GM12891 (cell line): ENCODE data around the gene VWF.
"Not testable (repeated sequence)": the region's sequence is repeated elsewhere in the genome, so short reads cannot be mapped to it uniquely, and the experiment has no call there.

ENCODE experiments used
- DNase-seq: peaks from one replicate; pipeline ENCODE4 v3.0.0; 2011; ENCODE audit warnings: low spot score; ENCODE audit not compliant: insufficient read length
- FAIRE-seq: peaks from 2 replicates; lab custom pipeline; 2011; peaks lifted over from hg19 to GRCh38; lab: Jason Lieb, UNC
- PAX5 ChIP-seq: IDR thresholded peaks from 2 replicates; pipeline ENCODE4 v1.6.1; 2011; ENCODE audit warnings: low read length, moderate library complexity, mild to moderate bottlenecking; ENCODE audit not compliant: insufficient read depth, severe bottlenecking
- POLR2A ChIP-seq: IDR thresholded peaks from 2 replicates; pipeline ENCODE4 v1.6.1; 2011; ENCODE audit warnings: low read depth, low read length, control low read depth
- POLR2AphosphoS5 ChIP-seq: IDR thresholded peaks from 2 replicates; pipeline ENCODE4 v1.6.1; 2011; ENCODE audit warnings: low read depth, low read length, control low read depth
- POU2F2 ChIP-seq: IDR thresholded peaks from 2 replicates; pipeline ENCODE4 v1.6.1; 2011; ENCODE audit warnings: low read depth, mild to moderate bottlenecking, control low read depth, low read length, moderate library complexity
- SPI1 ChIP-seq: IDR thresholded peaks from 2 replicates; pipeline ENCODE4 v1.6.1; 2011; ENCODE audit warnings: low read depth, low read length, control low read depth
- TAF1 ChIP-seq: IDR thresholded peaks from 2 replicates; pipeline ENCODE4 v1.6.1; 2011; ENCODE audit warnings: low read depth, low read length, control low read depth

The VWF gene

DNA sequence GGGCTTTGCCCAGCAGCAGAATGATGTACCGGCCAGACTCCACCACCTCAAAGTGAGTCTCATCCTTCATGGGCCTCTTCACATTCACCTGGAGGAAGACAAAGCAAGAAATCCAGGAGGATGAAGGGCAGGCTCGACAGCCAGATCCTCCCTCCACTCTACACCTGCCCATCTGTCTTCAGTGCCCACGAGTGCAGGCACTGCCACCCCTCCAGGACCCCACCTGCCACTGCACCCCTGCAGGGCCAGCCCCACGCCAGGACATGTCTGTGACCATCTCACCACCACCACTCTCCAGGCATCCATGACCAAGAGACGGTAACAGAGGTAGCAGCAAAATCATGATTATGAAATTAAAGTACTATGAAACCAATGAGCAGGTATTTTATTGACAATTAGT is 95.1 kb downstream of the VWF start:
- no peak for TF ChIP-seq TAF1
- TF ChIP-seq POU2F2: no peak
- no peak for TF ChIP-seq SPI1
- TF ChIP-seq POLR2AphosphoS5: no peak
- no peak for TF ChIP-seq POLR2A
- no peak for DNase-seq
- FAIRE-seq: no peak

DNA sequence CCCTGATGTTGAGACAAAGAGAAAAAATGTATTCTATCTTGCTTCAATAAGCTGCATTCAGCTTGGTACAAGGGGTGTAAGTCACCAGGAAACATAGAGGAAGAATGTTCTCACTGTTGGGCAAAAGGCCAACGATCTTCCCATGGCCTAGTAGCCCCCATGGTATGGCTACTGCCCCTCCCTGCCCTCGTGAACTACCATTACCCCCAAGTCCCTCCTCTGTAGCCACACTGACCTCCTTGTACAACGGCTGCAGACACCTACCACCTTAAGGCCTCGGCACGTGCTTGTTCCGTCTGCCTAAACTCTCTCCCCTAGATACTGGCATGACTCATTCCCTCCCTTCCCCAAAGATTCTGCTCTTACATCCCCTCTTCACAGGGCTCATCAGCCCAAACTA is 97.5 kb downstream of the VWF start:
- TF ChIP-seq POU2F2: no peak
- TF ChIP-seq PAX5: no peak
- TF ChIP-seq POLR2A: no peak
- no peak for TF ChIP-seq SPI1
- no peak for TF ChIP-seq POLR2AphosphoS5
- no peak for TF ChIP-seq TAF1
- no peak for FAIRE-seq
- DNase-seq: no peak

- not testable (repeated sequence) for FAIRE-seq, DNase-seq
These were observed 98.7 kb downstream of the VWF start for GRCh38 chr12:6025703-6026298.

GRCh38 chr12:6024066-6024465 is 100.4 kb downstream of the VWF start:
- not testable (repeated sequence) for FAIRE-seq, DNase-seq

DNA sequence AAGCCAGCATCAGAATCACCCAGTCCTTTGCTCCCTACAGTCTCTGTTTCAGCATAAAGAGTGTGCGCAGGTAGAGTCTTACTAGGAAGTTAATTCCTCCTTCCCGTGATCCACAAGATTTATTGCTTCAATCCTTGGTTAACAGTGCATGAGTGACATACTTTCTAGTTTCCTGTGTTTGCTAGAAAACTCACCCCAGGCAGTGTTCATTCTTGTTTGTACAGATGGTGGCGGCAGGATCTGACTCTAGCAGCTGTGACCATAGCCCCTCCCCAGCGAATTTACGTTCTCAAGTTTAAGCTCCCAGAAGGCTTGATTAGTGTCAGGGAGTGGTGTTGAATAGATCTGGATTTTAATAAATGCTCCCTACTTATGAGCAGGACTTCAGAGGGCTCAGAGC is 103.5 kb downstream of the VWF start:
- TF ChIP-seq POLR2AphosphoS5 (no peak), POU2F2 (no peak), PAX5 (no peak), SPI1 (no peak), POLR2A (no peak), TAF1 (no peak)
- DNase-seq (no peak), FAIRE-seq (no peak)

DNA sequence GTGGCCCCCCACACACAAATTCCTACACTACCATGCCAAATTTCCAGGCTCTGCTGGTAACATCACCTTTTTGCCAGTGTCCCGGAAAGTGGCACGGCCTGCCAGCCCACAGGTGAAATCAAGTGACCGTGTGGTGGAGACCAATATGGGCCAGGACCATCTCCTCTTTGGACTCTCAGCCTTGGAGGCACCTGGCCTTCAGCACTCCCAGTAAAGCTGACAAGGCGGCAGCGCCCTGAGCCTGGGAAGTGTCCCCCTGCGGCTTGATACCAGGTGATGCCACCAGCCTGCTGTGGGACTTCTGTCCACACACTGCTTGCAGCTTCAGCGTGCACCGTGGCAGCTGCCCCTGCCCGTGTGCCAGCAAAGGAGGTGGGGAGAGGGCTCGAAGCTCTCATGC is 104.0 kb downstream of the VWF start:
- not testable (repeated sequence) for FAIRE-seq

DNA sequence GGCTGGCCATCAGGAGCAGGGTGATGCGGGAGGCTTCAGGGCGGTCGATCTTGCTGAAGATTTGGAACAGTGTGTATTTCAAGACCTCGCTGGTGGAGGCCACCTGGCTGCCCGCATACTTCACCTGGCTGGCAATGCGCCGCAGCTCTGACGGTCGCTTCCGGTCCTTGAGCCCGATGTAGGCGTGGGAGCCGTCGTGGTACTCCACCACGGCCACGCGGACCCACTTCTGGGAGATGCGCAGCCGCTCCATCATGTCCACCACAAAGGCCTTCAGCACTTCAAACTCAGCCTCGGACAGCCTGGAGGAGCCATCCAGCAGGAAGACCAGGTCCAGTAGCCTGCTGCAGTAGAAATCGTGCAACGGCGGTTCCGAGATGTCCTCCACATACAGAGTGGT is 105.2 kb downstream of the VWF start:
- DNase-seq, FAIRE-seq: not testable (repeated sequence)

More for the DNA sequence above, 104.0 kb downstream of the VWF start:
- DNase-seq: not testable (repeated sequence)

GRCh38 chr12:6018265-6018664 is 106.2 kb downstream of the VWF start:
- TF ChIP-seq SPI1 (no peak), POU2F2 (no peak), TAF1 (no peak), POLR2A (no peak), POLR2AphosphoS5 (no peak), PAX5 (no peak)
- FAIRE-seq (no peak), DNase-seq (no peak)

DNA sequence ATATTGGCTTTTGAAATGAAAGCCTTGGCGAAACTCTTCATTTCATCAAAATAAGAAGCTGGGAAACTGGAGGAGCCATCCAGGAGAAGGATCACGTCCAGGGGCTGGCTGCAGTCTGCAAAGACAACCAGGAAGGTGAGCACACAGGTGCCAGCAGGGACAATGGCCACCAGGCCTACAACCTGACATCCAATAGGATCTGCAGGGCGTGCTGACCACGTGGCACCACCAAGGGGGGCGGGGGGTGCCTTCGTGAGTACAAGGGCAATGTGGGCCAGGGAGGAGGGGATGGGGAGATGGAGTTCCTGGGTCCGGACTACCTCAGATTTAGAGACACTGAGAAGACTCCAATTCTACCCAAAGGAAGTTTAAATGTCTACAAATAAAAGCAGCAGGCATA is 107.7 kb downstream of the VWF start:
- no peak for TF ChIP-seq PAX5
- no peak for TF ChIP-seq TAF1
- no peak for TF ChIP-seq SPI1
- no peak for TF ChIP-seq POU2F2
- no peak for TF ChIP-seq POLR2AphosphoS5
- no peak for TF ChIP-seq POLR2A
- FAIRE-seq: no peak
- DNase-seq: no peak

GRCh38 chr12:6016004-6016403 is 108.5 kb downstream of the VWF start:
- not testable (repeated sequence) for DNase-seq, FAIRE-seq

DNA sequence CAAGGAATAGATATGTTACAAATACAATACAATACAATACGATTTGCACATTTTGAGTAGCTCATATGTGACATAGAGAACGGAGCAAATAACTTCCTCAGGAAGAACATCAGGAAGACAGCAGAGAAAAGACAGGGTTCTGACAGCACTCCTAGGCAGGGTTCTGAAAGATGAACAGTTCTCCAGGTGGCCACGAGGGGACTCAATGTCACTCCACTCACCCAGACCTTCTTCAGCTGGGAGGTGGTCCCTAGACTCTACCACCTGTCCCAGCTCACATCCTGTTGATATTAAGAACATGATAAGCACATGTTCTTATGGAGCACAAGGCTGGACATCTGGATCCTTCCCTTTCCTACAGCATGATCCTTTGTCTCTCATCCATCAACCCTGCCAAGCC is 109.2 kb downstream of the VWF start:
- peak; percentile 84 for FAIRE-seq
- not testable (repeated sequence) for DNase-seq

DNA sequence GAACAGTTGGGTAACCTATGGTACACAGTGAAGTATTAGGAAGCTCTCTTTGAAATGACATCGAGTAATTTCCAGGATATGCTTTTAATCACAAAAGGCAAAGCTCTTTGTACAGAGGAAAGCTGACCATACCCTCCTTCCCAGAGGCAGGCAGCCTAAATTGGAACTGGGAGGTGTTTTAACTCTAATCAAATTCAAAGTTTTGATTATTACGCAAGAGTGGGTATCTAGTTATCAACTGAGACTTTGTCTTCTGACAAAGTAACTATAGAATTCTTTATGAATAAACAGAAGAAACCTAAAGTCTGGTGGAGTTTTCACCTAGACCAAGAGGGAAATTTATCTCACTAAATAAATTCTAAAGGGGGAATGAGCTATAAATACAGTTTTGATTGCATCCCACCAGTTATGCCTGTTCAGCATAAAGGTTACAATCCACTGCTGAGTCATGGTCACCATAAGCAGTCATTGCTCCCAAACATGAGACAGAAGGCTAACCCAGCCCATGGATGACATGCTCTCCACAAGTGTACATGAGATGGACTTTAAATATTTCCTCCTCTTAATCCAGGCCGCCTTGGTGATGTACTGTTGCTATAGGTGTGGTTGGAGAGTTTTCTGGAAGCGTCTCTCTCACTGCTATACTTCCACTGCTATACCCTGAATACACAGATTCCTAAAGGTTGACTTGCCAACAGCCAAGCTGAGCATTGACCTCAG is 113.7 kb downstream of the VWF start:
- not testable (repeated sequence) for DNase-seq, FAIRE-seq

DNA sequence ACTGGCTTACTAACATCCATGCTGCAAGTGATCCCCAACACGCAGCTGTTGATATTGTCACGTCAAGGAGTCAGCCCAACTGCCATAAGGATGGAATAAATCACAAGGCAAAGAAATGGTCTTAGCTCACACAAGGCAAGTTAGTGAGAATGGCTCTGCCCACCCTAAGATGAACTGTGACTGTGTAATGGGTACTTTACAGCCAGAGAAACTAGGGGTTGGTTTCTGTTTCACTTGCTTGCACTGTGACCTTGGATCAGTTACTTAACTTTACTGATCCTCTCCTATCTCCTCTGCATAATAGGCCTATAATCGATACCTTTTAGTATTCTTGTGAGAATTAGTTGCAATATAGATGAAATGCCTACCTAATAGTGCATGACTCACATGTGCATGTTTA is 127.2 kb downstream of the VWF start:
- no peak for DNase-seq
- TF ChIP-seq SPI1 (no peak), POLR2A (no peak), POLR2AphosphoS5 (no peak), PAX5 (no peak), POU2F2 (no peak), TAF1 (no peak)
- FAIRE-seq: peak; percentile 40
